ENCODE measurements around the gene CFAP61.
"Not testable (repeated sequence)": the region's sequence is repeated elsewhere in the genome, so short reads cannot be mapped to it uniquely, and the experiment has no call there.

Gene CFAP61

GRCh38 chr20:20212675-20213096 lies 160.4 kb downstream of the CFAP61 start:
- no peak for DNase-seq

GRCh38 chr20:20213526-20214121 lies 161.3 kb downstream of the CFAP61 start:
- no peak for DNase-seq

- no peak for DNase-seq
Observed at GRCh38 chr20:20214757-20215275, 162.5 kb downstream of the CFAP61 start.

- DNase-seq = no peak
Observed at GRCh38 chr20:20215976-20216727, 163.8 kb downstream of the CFAP61 start.

- no peak for DNase-seq
Observed at GRCh38 chr20:20216941-20217340, 164.6 kb downstream of the CFAP61 start.

- DNase-seq = no peak
Observed at GRCh38 chr20:20217621-20218020, 165.3 kb downstream of the CFAP61 start.

- not testable (repeated sequence) for DNase-seq
Observed at GRCh38 chr20:20218106-20218505, 165.8 kb downstream of the CFAP61 start.

GRCh38 chr20:20219016-20219415 lies 166.7 kb downstream of the CFAP61 start:
- no peak for DNase-seq

GRCh38 chr20:20220134-20220533 lies 167.8 kb downstream of the CFAP61 start:
- no peak for DNase-seq

GRCh38 chr20:20223981-20224380 lies 171.6 kb downstream of the CFAP61 start:
- no peak for DNase-seq

GRCh38 chr20:20224806-20225205 lies 172.5 kb downstream of the CFAP61 start:
- no peak for DNase-seq

- DNase-seq = no peak
Observed at GRCh38 chr20:20225325-20226043, 173.2 kb downstream of the CFAP61 start.

GRCh38 chr20:20226554-20226953 lies 174.2 kb downstream of the CFAP61 start:
- DNase-seq = no peak

GRCh38 chr20:20227013-20227571 lies 174.8 kb downstream of the CFAP61 start:
- no peak for DNase-seq

GRCh38 chr20:20228351-20228750 lies 176.0 kb downstream of the CFAP61 start:
- DNase-seq = no peak

- no peak for DNase-seq
Observed at GRCh38 chr20:20229595-20229994, 177.3 kb downstream of the CFAP61 start.

GRCh38 chr20:20230741-20231140 lies 178.4 kb downstream of the CFAP61 start:
- no peak for DNase-seq

- DNase-seq = no peak
Observed at GRCh38 chr20:20231528-20232298, 179.4 kb downstream of the CFAP61 start.

- no peak for DNase-seq
Observed at GRCh38 chr20:20233041-20233514, 180.7 kb downstream of the CFAP61 start.

GRCh38 chr20:20235681-20236080 lies 183.3 kb downstream of the CFAP61 start:
- no peak for DNase-seq

- peak; percentile 48 for DNase-seq
Observed at GRCh38 chr20:20237093-20237959, 185.0 kb downstream of the CFAP61 start.
